Transverse colon (tissue), 4 donors: ENCODE measurements around the gene PRKG1. TPM values are rescaled to one million over a fixed set of nuclear protein-coding genes. Genes with fewer than 3 reads are reported as not detected.

Experiments used
- DNase-seq: peaks from one replicate; pipeline ENCODE4 v3.0.0-alpha.2; 2019
- H3K27ac ChIP-seq, 4 donors: fragments of 200-600 bp; sonication (generic); 2 replicates each; pipeline ENCODE4 v1.5.1; 2016 to 2018; ENCODE audit warnings: inconsistent platforms in 4 of 4
- H3K27me3 ChIP-seq: fragments of 200-600 bp; sonication (generic); 2 replicates; pipeline ENCODE4 v1.5.1; 2017; ENCODE audit warnings: inconsistent platforms
- H3K36me3 ChIP-seq, 4 donors: fragments of 200-600 bp; sonication (generic); 2 replicates each; pipeline ENCODE4 v1.5.1; 2017 to 2019; ENCODE audit warnings: inconsistent platforms in 4 of 4
- H3K4me1 ChIP-seq, 4 donors: fragments of 200-600 bp; sonication (generic); 2 replicates each; pipeline ENCODE4 v1.5.1; 2017 to 2020; ENCODE audit warnings: inconsistent platforms in 4 of 4
- H3K4me3 ChIP-seq, 4 donors: fragments of 200-600 bp; sonication (generic); 1 replicate in 1 of 4; 2 replicates in 3 of 4; pipeline versions ENCODE4 v1.5.1 to v1.6.1; 2017 to 2019; ENCODE audit warnings: inconsistent platforms in 4 of 4
- H3K9me3 ChIP-seq, 2 donors: fragments of 200-600 bp; sonication (generic); 2 replicates each; pipeline ENCODE4 v1.5.1; 2017 to 2019; ENCODE audit warnings: inconsistent platforms in 2 of 2
- CTCF ChIP-seq, 5 experiments: fragments of 200-600 bp in 3 of 5; fragments of 450-650 bp in 2 of 5; sonication (generic) in 3 of 5; IDR thresholded peaks; 1 replicate in 2 of 5; 2 replicates in 3 of 5; pipeline ENCODE4 v1.5.1; 2016 to 2017; ENCODE audit warnings: antibody characterized with exemption in 5 of 5, inconsistent platforms in 3 of 5, mild to moderate bottlenecking in 2 of 5, moderate library complexity in 1 of 5
- EP300 ChIP-seq: sonication (generic); formaldehyde crosslinking; IDR thresholded peaks from one replicate; pipeline ENCODE4 v1.6.1; 2017; ENCODE audit warnings: antibody characterized with exemption, low read depth
- POLR2A ChIP-seq: fragments of 450-650 bp; IDR thresholded peaks from one replicate; pipeline ENCODE4 v1.6.1; 2016; ENCODE audit warnings: antibody characterized with exemption, mild to moderate bottlenecking, moderate library complexity
- POLR2AphosphoS5 ChIP-seq, 3 donors: sonication (generic); formaldehyde crosslinking; IDR thresholded peaks; one replicate each; pipeline ENCODE4 v1.6.1; 2016; ENCODE audit warnings: antibody characterized with exemption in 3 of 3
- WGBS, 2 donors: methylation state at CpG; one replicate each; pipeline ENCODE4 v1.1.5; 2018; ENCODE audit warnings: low coverage in 1 of 2; 5-methylcytosine and 5-hydroxymethylcytosine counted together
- in situ Hi-C, 4 donors: fragments of 200-750 bp; cut with MboI; loops; one replicate each; pipeline versions ENCODE4 v1.15.0 to v1.15.1; 2017; ENCODE audit warnings: low sequenced_read_pairs in 3 of 4, low pct_ligation_motif_present in 1 of 4, low pct_unique_long_range_greater_than_20kb in 1 of 4
- intact Hi-C: fragments of 100-400 bp; cut with DNase I; formaldehyde crosslinking; loops from one replicate; pipeline ENCODE4 v1.15.1; 2023; ENCODE audit warnings: low total_unique reads
- total RNA-seq, 4 donors: library from RNA; depleted of rRNA; stranded (reverse); fragments of >200 nt; gene quantifications; one replicate each; pipeline ENCODE4 v1.1.0, GENCODE V29; 2016

The PRKG1 gene
- total RNA-seq, 4 donors from 2014 or later: 17.6 to 30.6 (median 26.9) TPM

DNA sequence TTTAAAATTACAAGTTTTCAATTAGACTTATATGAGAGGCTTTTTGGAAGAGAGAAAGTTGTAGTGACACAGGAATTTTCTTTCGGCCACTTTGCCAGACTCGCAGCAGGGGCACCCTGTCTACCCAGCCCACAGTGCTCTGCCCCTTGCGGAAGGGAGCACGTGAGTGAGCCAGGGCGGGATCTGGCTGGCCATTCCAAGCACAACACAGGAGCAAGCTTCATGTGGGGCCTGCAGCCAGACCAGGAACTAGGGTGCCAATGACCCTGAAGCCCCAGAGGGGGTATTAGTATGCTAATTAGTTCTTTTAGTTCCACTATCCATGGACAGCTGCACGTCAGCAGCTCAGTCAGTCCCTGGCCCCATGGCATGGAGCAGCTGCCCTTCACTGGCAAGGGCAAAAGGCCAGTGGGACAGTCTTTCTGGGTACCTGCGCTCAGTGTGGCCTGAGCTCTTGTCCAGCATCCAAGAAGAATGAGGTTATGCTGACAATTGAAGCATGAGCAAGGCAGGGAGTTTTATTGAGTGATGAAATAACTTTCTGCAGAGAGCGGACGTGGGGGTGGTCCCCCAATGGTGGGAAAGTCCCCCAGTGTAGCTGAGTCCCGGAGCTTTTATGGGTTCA is 876.2 kb downstream of the PRKG1 start:
- intact Hi-C loops (no loop called here), in situ Hi-C loops (loop anchor here (25.0 kb wide), 3 partner anchors 513 to 938 kb away; partner anchors contain the start of gene PRKG1 (in 3 of the 4))
- 84 to 88% methylated on average over 2 to 10 of the region's 10 CpGs for WGBS, 2 donors
- no peaks in the 10 kb centered on the region for H3K36me3 ChIP-seq
- no peaks in the 10 kb centered on the region for H3K27me3 ChIP-seq
- no peaks in the 10 kb centered on the region for H3K9me3 ChIP-seq
- H3K4me1 ChIP-seq: peaks cover 0 to 9% (median 3%) of the 10 kb centered on the region in 4 donors
- TF ChIP-seq POLR2AphosphoS5 (IDR thresholded peaks at IDR 0.05): no peak
- no peak for TF ChIP-seq POLR2A
- TF ChIP-seq EP300: no peak
- TF ChIP-seq CTCF (IDR thresholded peaks at IDR 0.05): no peak
- no peak for DNase-seq
- no peak overlapping the region for H3K4me3 ChIP-seq
- H3K27ac ChIP-seq: peak overlapping the region in 1 of 4 donors; percentile 14

DNA sequence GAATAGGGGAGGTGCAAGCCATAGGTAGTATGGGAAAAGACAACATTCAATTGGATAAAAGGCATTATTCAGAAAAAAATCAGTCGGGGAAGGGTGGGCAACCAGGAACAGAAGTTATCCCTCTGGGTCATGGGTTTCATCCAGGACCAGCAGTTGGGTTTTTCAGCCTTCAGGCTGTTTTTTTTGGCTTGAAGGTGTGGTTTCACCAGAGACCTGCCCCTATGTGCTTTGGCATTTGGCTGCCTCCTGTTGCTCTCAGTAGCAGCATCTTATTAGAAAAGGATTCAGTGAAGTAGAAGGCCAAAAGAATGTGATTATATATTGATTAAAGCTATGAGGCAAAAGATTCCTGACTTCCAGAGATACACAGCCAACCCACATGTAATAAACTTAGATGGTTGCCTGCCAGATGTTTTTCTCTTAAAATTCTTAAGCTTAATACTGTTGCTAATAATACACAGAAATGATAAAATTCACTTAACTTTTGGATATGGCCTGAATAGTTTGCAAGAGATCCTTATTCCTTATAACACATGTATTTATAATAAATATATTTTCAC is 876.8 kb downstream of the PRKG1 start:
- 66 to 89% methylated on average over 1 of the region's 1 CpG for WGBS, 2 donors
- Histone ChIP-seq H3K27ac (peak overlapping the region in 2 of 4 donors; percentile 2 to 14), H3K4me1 (peaks cover 0 to 9% (median 3%) of the 10 kb centered on the region in 4 donors), H3K9me3 (no peaks in the 10 kb centered on the region), H3K27me3 (no peaks in the 10 kb centered on the region), H3K4me3 (no peak overlapping the region), H3K36me3 (no peaks in the 10 kb centered on the region)
- intact Hi-C loops (no loop called here), in situ Hi-C loops (loop anchor here (25.0 kb wide), 3 partner anchors 514 to 939 kb away; partner anchors contain the start of gene PRKG1 (in 3 of the 4))
- TF ChIP-seq CTCF (IDR thresholded peaks at IDR 0.05): no peak
- TF ChIP-seq POLR2AphosphoS5 (IDR thresholded peaks at IDR 0.05): no peak
- no peak for TF ChIP-seq EP300
- TF ChIP-seq POLR2A: no peak
- DNase-seq: no peak

GRCh38 chr10:51951601-51952000 is 877.3 kb downstream of the PRKG1 start:
- Histone ChIP-seq H3K4me1 (peaks cover 0 to 9% (median 3%) of the 10 kb centered on the region in 4 donors), H3K27me3 (no peaks in the 10 kb centered on the region), H3K4me3 (no peak overlapping the region), H3K27ac (peak overlapping the region in 3 of 4 donors; percentile 2 to 44 (median 27)), H3K36me3 (no peaks in the 10 kb centered on the region), H3K9me3 (no peaks in the 10 kb centered on the region)
- whole genome bisulfite sequencing, 2 donors: 56 to 69% methylated on average over 1 of the region's 1 CpG
- DNase-seq: no peak
- TF ChIP-seq EP300 (no peak), POLR2A (no peak), CTCF (IDR thresholded peaks at IDR 0.05) (no peak), POLR2AphosphoS5 (IDR thresholded peaks at IDR 0.05) (no peak)
- intact Hi-C loops: no loop called here
- in situ Hi-C loops: loop anchor here (25.0 kb wide), 3 partner anchors 514 to 939 kb away; partner anchors contain the start of gene PRKG1 (in 3 of the 4)

GRCh38 chr10:51952056-51952455 is 877.8 kb downstream of the PRKG1 start:
- no peak for DNase-seq
- in situ Hi-C loops: loop anchor here (25.0 kb wide), 3 partner anchors 515 to 940 kb away; partner anchors contain the start of gene PRKG1 (in 3 of the 4)
- 72 to 78% methylated on average over 1 of the region's 1 CpG for WGBS, 2 donors

More at GRCh38 chr10:51952056-51952455, 877.8 kb downstream of the PRKG1 start:
- H3K4me1 ChIP-seq: peaks cover 0 to 9% (median 3%) of the 10 kb centered on the region in 4 donors
- H3K4me3 ChIP-seq: no peak overlapping the region
- H3K36me3 ChIP-seq: no peaks in the 10 kb centered on the region
- TF ChIP-seq POLR2AphosphoS5 (IDR thresholded peaks at IDR 0.05): no peak
- no peak for TF ChIP-seq EP300
- TF ChIP-seq CTCF (IDR thresholded peaks at IDR 0.05): no peak
- TF ChIP-seq POLR2A: no peak
- H3K27me3 ChIP-seq: no peaks in the 10 kb centered on the region
- peak overlapping the region in 3 of 4 donors; percentile 2 to 44 (median 27) for H3K27ac ChIP-seq
- H3K9me3 ChIP-seq: no peaks in the 10 kb centered on the region
- intact Hi-C loops: no loop called here
